Smooth muscle cell (in vitro differentiated cells): ENCODE measurements around the gene ABCA12. TPM values are rescaled to one million over a fixed set of nuclear protein-coding genes. Genes with fewer than 3 reads are reported as not detected.
"Not testable (repeated sequence)": the region's sequence is repeated elsewhere in the genome, so short reads cannot be mapped to it uniquely, and the experiment has no call there.

Experiments
- DNase-seq: peaks from one replicate; lab custom pipeline; 2025; ENCODE audit not compliant: unreplicated experiment; lab: John Stamatoyannopoulos, UW
- H2AFZ ChIP-seq: fragments of 200-600 bp; sonication (generic); 2 replicates; pipeline ENCODE4 v1.6.0; 2016; ENCODE audit warnings: antibody characterized with exemption, low read depth, mild to moderate bottlenecking
- H3F3A ChIP-seq: fragments of 200-600 bp; sonication (generic); 2 replicates; pipeline ENCODE4 v1.6.0; 2017; ENCODE audit warnings: antibody characterized with exemption, low read depth
- H3K27ac ChIP-seq: fragments of 200-600 bp; sonication (generic); 2 replicates; pipeline ENCODE4 v1.5.1; 2016; ENCODE audit warnings: low read depth, mild to moderate bottlenecking
- H3K27me3 ChIP-seq: fragments of 200-600 bp; sonication (generic); 2 replicates; pipeline ENCODE4 v1.6.1; 2016; ENCODE audit warnings: low read depth, mild to moderate bottlenecking
- H3K36me3 ChIP-seq: fragments of 200-600 bp; sonication (generic); 2 replicates; pipeline ENCODE4 v1.5.1; 2016; ENCODE audit warnings: low read depth
- H3K4me1 ChIP-seq: fragments of 200-600 bp; sonication (generic); 2 replicates; pipeline ENCODE4 v1.5.1; 2016; ENCODE audit warnings: low read depth
- H3K4me2 ChIP-seq: fragments of 200-600 bp; sonication (generic); 2 replicates; pipeline ENCODE4 v1.6.0; 2016; ENCODE audit warnings: mild to moderate bottlenecking
- H3K4me3 ChIP-seq: fragments of 200-600 bp; sonication (generic); 2 replicates; pipeline ENCODE4 v1.5.1; 2016; ENCODE audit warnings: mild to moderate bottlenecking
- H3K79me2 ChIP-seq: fragments of 200-600 bp; sonication (generic); 2 replicates; pipeline ENCODE4 v1.6.0; 2016; ENCODE audit warnings: low read depth, mild to moderate bottlenecking
- H3K9ac ChIP-seq: fragments of 200-600 bp; sonication (generic); 2 replicates; pipeline ENCODE4 v1.6.0; 2016; ENCODE audit warnings: low read depth
- H3K9me3 ChIP-seq: fragments of 200-600 bp; sonication (generic); replicated peaks from 2 replicates; pipeline ENCODE4 v1.5.1; 2016; ENCODE audit warnings: low read depth
- H4K20me1 ChIP-seq: fragments of 200-600 bp; sonication (generic); 2 replicates; pipeline ENCODE4 v1.6.0; 2016; ENCODE audit warnings: low read depth
- WGBS: methylation state at CpG from one replicate; pipeline ENCODE4 v1.1.7; 2016; ENCODE audit warnings: low lambda C conversion rate; 5-methylcytosine and 5-hydroxymethylcytosine counted together
- polyA plus RNA-seq: library from polyadenylated mRNA; unstranded; fragments of >200 nt; fragmentation: Nextera tagmentation; extraction: Ambion mirVana; gene quantifications from 2 replicates; pipeline ENCODE4 v1.2.1, GENCODE V29; 2016
- total RNA-seq: library from RNA; depleted of rRNA; stranded (reverse); fragments of >200 nt; gene quantifications from 2 replicates; pipeline ENCODE4 v1.2.3, GENCODE V29; 2014
- TF ChIP-seq, protein P1 (sequence below): fragments of 200-600 bp; sonication (generic); IDR thresholded peaks from 2 replicates; pipeline ENCODE4 v1.5.1; 2017; ENCODE audit warnings: borderline replicate concordance, mild to moderate bottlenecking, antibody characterized with exemption; ENCODE audit not compliant: insufficient read depth, poor library complexity, severe bottlenecking

Gene ABCA12
- total and polyA plus RNA-seq, 2 experiments from 2014 or later: 0.47 to 5.7 TPM

DNA sequence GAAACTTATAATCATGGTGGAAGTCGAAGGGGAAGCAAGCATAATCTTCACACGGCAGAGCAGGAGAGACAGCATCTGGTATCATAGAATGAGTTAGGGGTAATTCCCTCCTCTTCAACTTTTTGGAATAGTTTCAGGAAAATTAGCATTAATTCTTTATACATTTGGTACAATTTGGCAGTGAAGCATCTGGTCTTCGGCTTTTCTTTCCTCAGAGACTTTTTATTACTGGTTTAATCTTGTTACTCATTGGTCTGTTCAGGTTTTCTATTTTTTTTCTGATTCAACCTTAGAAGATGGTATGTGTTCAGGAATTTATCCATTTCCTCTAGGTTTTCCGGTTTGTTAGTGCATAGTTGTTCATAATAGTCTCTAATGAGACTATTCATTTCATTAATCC lies 39.7 kb upstream of the ABCA12 start:
- H4K20me1 ChIP-seq: no peaks in the 10 kb centered on the region
- no peak overlapping the region for H3K27ac ChIP-seq
- no peak overlapping the region for H3K9ac ChIP-seq
- no peaks in the 10 kb centered on the region for H3K27me3 ChIP-seq
- no peaks in the 10 kb centered on the region for H3K79me2 ChIP-seq
- TF ChIP-seq, protein P1, sequence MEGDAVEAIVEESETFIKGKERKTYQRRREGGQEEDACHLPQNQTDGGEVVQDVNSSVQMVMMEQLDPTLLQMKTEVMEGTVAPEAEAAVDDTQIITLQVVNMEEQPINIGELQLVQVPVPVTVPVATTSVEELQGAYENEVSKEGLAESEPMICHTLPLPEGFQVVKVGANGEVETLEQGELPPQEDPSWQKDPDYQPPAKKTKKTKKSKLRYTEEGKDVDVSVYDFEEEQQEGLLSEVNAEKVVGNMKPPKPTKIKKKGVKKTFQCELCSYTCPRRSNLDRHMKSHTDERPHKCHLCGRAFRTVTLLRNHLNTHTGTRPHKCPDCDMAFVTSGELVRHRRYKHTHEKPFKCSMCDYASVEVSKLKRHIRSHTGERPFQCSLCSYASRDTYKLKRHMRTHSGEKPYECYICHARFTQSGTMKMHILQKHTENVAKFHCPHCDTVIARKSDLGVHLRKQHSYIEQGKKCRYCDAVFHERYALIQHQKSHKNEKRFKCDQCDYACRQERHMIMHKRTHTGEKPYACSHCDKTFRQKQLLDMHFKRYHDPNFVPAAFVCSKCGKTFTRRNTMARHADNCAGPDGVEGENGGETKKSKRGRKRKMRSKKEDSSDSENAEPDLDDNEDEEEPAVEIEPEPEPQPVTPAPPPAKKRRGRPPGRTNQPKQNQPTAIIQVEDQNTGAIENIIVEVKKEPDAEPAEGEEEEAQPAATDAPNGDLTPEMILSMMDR: no peak
- no peaks in the 10 kb centered on the region for H3K36me3 ChIP-seq
- no peaks in the 10 kb centered on the region for H3K4me1 ChIP-seq
- H2AFZ ChIP-seq: no peak overlapping the region
- 95% methylated on average over 4 of the region's 4 CpGs for WGBS
- no peak for DNase-seq
- H3K4me2 ChIP-seq: no peak overlapping the region
- no peak overlapping the region for H3K4me3 ChIP-seq
- no peaks in the 10 kb centered on the region for H3K9me3 ChIP-seq
- H3F3A ChIP-seq: no peaks in the 10 kb centered on the region

DNA sequence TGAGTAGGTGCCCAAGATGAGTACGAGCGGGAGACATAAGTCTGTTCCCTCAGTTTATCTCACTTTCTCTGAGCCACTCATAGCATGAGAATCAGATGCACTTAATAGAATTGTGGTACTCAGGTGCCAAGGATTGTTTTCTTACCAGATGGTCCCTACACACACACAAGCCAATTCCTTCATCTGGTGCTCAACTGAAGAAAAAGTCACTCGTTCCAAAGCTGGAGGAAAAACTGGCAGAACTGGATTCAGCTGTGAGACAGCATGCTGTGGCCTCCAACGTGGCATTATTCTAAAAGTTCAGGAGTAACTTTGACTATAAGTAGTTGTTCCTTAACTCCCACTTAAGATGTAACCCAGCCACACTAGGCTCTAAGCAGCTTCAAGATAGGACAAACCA lies 33.4 kb upstream of the ABCA12 start:
- DNase-seq: no peak
- no peak overlapping the region for H3K27ac ChIP-seq
- H3K27me3 ChIP-seq: no peaks in the 10 kb centered on the region
- no peaks in the 10 kb centered on the region for H3K9me3 ChIP-seq
- 72% methylated on average over 4 of the region's 4 CpGs for WGBS
- H3K4me3 ChIP-seq: no peak overlapping the region
- no peaks in the 10 kb centered on the region for H3K4me1 ChIP-seq
- H4K20me1 ChIP-seq: no peaks in the 10 kb centered on the region
- TF ChIP-seq, protein P1: no peak
- H3K4me2 ChIP-seq: no peak overlapping the region
- H3K9ac ChIP-seq: no peak overlapping the region
- no peaks in the 10 kb centered on the region for H3K36me3 ChIP-seq
- no peaks in the 10 kb centered on the region for H3K79me2 ChIP-seq
- H3F3A ChIP-seq: no peaks in the 10 kb centered on the region
- no peak overlapping the region for H2AFZ ChIP-seq

DNA sequence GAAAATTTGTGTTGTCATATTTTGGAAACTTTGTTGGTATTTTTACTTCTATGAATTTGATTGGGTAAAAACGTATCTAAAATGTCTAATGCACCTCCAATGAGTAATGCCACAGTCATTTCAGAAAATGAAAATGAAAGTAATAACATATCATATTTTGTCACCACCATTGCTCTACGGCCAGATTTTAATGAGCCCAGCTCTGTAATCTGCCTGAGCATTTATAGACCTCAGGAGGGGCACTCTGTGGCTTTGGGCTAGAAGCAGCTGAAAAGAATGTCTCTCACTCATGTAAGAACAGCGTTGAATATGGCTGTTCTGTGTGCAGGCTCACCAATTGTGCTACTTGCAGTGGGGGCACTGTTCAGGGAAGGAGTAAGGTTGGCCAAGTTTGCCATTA lies 32.7 kb upstream of the ABCA12 start:
- no peak overlapping the region for H2AFZ ChIP-seq
- no peak for DNase-seq
- H3K9me3 ChIP-seq: no peaks in the 10 kb centered on the region
- no peaks in the 10 kb centered on the region for H3K79me2 ChIP-seq
- 69% methylated on average over 3 of the region's 3 CpGs for WGBS
- H3K36me3 ChIP-seq: no peaks in the 10 kb centered on the region
- H3K9ac ChIP-seq: no peak overlapping the region
- H3K4me2 ChIP-seq: peak overlapping the region; percentile 32
- H3K27me3 ChIP-seq: no peaks in the 10 kb centered on the region
- no peaks in the 10 kb centered on the region for H4K20me1 ChIP-seq
- H3K27ac ChIP-seq: no peak overlapping the region
- no peak overlapping the region for H3K4me3 ChIP-seq
- TF ChIP-seq, protein P1: no peak
- H3K4me1 ChIP-seq: no peaks in the 10 kb centered on the region
- H3F3A ChIP-seq: no peaks in the 10 kb centered on the region

DNA sequence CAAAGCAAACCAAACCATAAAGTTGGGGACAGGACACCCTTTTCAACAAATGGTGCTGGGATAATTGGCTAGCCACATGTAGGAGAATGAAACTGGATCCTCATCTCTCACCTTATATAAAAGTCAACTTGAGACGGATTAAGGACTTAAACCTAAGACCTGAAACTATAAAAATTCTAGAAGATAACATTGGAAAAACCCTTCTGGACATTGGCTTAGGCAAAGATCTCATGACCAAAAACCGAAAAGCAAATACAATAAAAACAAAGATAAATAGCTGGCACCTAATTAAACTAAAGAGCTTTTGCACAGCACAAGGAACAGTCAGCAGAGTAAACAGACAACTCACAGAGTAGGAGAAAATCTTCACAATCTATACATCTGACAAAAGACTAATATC lies 28.1 kb upstream of the ABCA12 start:
- WGBS: 51% methylated on average over 2 of the region's 2 CpGs
- H3K27ac ChIP-seq, H3K79me2 ChIP-seq, H3K4me1 ChIP-seq, H3K27me3 ChIP-seq, H2AFZ ChIP-seq, H3K9ac ChIP-seq, H3K36me3 ChIP-seq, H3F3A ChIP-seq, H3K9me3 ChIP-seq, H3K4me3 ChIP-seq, H4K20me1 ChIP-seq, DNase-seq, H3K4me2 ChIP-seq: not testable (repeated sequence)

DNA sequence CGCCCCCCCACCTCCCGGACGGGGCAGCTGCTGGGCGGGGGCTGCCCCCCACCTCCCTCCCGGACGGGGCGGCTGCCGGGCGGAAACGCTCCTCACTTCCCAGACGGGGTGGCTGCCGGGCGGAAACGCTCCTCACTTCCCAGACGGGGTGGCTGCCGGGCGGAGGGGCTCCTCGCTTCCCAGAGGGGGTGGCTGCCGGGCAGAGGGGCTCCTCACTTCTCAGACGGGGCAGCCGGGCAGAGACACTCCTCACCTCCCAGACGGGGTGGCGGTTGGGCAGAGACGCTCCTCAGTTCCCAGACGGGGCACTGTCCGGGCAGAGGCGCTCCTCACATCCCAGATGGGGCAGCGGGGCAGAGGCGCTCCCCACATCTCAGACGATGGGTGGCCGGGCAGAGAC lies 24.9 kb upstream of the ABCA12 start:
- H3K36me3 ChIP-seq, DNase-seq, H3K9me3 ChIP-seq, H3K27ac ChIP-seq, H3K4me2 ChIP-seq, H4K20me1 ChIP-seq, H2AFZ ChIP-seq, H3K79me2 ChIP-seq, H3K4me3 ChIP-seq, H3K4me1 ChIP-seq, H3K9ac ChIP-seq, H3F3A ChIP-seq, H3K27me3 ChIP-seq: not testable (repeated sequence)
- 96% methylated on average over 12 of the region's 31 CpGs for WGBS
